Measurements from ENCODE around the gene GATA2.

GRCh38 chr3:128447561-128448013, 45.4 kb downstream of the GATA2 start:
- TF ChIP-seq POLR2A (IDR thresholded peaks at IDR 0.05) (no peak), POLR2AphosphoS5 (IDR thresholded peaks at IDR 0.05) (no peak)

Data from prostate gland (tissue), 1 donor.